HK-2 (cell line): ENCODE data around the gene EEFSEC.

Source experiments
- DNase-seq: peaks from one replicate; pipeline ENCODE4 v3.0.0-alpha.2; 2018; ENCODE audit not compliant: unreplicated experiment

EEFSEC gene, protein sequence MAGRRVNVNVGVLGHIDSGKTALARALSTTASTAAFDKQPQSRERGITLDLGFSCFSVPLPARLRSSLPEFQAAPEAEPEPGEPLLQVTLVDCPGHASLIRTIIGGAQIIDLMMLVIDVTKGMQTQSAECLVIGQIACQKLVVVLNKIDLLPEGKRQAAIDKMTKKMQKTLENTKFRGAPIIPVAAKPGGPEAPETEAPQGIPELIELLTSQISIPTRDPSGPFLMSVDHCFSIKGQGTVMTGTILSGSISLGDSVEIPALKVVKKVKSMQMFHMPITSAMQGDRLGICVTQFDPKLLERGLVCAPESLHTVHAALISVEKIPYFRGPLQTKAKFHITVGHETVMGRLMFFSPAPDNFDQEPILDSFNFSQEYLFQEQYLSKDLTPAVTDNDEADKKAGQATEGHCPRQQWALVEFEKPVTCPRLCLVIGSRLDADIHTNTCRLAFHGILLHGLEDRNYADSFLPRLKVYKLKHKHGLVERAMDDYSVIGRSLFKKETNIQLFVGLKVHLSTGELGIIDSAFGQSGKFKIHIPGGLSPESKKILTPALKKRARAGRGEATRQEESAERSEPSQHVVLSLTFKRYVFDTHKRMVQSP

DNA sequence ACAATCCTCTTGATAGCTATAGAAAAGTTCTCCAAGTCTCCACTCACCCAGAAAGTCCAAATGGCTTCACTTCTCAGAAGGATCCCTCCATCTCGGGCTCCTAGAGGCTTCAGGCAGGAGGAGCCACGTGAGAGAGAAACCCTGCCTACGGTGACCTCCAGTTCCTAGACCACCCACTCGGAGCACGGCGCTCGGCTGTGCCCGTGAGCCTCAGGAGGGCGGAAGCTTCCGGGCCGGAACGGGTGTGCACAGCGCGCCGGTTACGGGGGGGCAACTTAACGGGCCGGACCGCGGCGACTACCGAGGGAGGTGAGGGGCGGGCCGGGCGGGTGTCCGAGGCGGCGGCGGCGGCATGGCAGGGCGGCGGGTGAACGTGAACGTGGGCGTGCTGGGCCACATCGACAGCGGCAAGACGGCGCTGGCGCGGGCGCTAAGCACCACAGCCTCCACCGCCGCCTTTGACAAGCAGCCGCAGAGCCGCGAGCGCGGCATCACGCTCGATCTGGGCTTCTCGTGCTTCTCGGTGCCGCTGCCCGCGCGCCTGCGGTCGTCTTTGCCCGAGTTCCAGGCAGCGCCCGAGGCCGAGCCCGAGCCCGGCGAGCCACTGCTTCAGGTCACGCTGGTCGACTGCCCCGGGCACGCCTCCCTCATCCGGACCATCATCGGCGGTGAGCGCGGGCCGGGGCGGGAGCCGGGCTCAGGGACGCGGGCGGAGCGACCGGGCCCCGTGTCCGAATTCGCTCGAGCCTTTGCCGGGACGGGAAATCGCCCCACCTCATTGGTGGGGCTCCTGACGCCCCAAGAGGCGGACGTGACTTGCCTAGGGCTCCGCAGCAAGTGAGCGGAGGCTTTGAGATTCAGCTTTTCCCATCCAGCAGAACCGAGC lies at the start of gene EEFSEC:
TSS of gene EEFSEC (plus strand) at position 326 of the 886 bp plus-strand sequence. CDS start at position 353, 27 bp downstream.
- DNase-seq, result peak; percentile 88

DNA sequence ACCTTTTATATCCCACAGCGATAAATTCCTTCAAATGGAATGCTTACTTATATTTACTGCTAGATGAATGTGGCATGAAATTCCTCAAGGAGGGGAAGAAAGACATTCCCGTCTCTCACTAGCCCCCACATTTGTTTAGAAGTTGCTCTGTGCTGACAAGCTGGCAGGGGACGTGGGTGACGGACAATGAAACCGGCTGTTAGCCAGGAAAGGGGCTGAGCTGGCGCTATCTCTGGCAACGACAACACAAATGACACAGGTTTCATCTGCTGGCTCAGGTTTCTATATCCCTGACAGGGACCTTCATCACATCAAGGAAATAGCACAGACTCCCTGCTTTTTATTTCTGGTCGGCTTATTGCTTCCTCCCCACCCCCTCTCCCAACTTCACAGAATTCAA lies 45.4 kb upstream of the EEFSEC start:
- DNase-seq, result no peak

DNA sequence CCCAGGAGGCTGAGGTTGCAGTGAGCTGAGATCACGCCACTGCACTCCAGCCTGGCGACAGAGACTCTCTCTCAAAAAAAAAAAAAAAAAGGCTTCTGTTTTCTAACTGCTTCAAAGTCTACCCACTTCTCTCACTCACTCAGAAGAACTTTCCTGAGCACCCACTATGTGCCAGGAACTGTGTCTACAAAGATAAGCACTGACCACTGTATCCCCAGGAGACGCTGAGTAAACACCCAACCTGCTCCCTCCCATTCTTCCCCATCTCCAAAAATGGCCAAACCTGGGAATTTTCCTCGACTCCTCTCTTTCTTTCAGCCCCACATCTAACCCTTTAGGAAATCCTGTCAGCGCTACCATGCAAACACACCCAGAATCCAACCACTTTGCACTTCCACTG lies 42.1 kb upstream of the EEFSEC start:
- DNase-seq, result no peak

DNA sequence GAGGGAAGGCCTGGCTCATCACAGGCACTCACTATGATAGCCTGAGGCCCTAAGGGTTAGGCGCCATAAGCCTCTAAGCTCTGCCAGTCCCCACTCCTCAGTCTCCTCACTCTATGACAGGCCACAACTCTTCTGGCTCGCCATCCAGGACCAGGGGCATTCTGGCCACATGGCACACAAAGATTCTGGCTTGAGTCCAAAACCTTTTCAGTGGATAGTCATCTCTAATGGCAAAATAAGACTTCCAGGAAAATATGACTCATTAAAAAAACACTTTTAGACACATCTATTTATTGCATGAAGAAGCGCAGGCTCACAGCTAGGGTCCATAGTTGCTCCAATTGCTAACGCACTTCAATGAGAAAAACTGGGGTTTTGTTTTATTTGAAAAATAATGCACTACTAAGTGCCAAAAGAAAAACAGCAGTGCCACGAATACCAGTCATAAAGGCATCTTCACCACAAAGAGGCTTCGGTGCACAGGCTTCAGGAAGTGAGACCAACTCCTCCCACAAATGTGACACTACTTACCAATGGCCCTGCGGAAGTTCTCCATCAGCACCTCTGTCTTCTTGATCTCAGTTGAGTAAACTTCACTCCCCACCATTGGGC lies 40.8 kb upstream of the EEFSEC start:
- peak; percentile 49 for DNase-seq

DNA sequence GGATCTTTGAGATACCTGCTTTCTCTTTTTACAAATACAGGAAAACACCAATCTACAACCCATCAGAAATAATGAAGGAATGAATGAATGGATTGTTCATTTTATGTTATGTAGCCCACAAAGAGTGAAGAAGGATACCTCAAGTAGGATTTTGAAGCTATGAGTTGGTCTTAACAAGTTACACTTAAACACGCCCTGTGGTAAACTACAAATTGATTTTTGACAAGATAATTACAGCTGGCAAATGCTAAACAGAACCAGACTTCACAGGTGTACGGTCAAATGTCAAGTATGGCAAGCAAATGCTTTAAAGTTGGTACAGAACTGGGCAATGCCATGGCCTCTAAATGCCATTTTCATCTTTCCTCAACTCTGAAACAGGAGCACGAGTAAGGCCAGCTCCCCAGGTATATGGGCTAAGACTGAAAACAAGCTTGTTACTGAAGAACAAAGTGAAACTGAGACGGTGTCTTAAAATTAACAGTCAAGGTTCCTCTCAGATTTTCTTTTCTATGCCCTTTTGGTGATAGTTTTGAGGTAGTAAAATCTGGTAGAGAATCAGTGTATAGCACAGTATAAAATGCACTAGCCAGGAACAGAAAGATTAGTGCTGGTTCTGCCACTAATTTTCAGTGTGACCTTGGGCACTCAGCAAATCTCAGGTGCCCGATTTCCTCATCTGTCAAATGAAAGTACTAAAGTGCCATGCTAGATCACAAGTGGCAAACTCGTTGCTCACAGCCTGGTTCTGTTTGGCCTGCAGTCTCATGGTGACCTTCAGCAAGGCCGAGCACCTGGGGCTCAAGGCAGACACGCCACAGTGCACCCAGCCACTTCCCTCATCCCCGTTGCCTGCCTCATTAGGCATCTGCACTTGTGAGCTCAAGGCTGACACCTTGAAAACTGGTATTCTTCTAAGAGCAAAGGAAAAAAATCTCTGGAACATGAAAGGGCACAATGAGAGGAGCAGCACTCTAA lies 39.2 kb upstream of the EEFSEC start:
- DNase-seq, result no peak

DNA sequence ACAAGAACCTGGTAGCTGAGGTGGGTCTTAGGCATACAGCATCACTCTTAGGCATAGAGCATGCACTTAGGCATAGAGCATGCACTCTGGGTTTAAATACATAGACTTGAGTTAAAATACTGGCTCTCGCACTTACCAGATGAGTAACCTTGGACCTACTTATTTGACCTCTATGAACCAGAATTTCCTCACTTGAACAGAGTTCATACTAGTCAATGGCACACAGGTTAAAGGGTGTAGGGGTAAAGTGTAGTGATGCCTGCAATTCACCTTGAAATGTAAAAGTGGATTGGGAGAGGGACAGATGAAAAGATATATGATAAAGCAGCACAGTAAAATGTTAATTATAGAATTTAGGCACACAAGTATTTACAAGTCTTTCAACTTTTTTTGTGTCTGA lies 31.3 kb upstream of the EEFSEC start:
- no peak for DNase-seq

DNA sequence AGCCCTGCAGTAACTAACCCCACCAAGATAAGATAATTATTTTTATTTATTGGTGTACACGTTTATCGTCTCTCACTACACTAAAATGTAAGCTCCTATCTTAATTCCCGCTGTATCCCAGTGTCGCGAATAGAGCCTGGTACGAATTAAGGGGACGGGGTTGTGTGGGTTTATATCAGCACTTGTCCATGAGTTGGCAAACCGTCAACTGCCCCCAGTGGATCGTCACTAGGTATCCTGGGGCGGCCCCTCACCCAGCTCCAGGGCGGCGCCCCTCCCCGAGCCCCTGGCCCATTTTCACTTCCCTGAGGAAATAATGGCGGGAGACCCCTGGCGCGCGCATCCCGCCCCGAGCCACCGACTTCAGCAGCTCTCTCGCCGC lies 30.1 kb upstream of the EEFSEC start:
- DNase-seq, result peak; percentile 12

DNA sequence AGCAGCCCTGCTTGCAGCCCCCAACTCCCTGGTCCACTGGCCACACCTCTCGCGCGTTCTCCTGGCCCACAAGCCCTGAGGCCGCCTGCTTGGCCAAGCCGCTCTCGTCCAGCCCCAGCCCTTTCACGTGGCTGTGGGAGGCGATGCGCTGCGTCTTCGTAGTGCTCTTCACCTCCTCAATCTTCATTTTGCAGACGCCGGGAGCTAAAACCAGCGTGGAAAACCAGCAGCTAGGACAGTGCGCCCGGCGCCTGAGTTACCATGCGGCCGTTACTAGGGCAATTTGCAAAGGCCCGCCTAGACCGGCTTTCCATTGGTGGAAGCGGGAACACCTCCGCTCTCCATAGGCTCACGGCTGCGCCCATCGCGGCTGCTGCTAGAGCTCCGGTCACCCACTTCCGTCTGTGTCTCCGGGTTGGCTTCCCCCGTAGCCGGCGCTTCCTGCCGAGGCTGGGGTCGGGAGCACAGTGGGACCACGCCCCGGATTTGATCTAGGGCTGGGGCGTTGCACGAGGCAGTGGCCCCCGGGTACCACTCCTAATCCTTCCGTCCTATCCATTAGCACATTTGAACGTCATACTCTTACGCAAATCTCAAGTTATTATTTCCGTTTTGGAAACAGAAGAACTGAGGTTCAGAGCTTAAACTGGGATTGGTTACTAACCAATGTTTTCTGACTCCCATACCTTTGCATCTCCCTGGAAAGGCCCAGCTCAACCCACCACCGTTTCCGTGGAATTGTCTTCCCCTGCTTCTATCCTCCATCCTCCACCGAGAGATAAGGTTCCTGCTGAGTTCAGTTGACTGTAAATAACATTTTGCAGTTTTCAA lies 29.5 kb upstream of the EEFSEC start, which contains the start of gene RUVBL1:
TSS of gene RUVBL1 (minus strand) at position 275 of the 831 bp plus-strand sequence. CDS start at position 187, 88 bp downstream.
- DNase-seq, result peak; percentile 99

DNA sequence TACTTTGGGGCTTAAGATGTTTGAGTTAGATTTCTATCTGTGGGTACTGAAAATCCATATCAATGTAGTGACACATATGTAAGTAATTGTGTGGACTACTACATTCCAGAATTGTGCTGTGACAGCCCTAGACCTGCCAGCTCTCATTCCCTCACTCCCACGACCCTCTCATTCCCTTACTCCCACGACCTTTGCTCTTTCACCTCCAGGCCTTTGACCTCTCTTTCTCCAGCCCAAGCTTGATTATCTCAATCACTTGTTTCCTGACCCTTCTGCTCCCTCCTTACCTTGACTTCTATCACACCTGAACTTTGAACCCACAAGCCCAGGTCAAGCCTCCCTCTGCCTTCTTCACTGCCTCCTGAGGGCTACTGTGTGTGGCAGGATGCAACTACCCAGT lies 26.0 kb upstream of the EEFSEC start:
- DNase-seq, result no peak

DNA sequence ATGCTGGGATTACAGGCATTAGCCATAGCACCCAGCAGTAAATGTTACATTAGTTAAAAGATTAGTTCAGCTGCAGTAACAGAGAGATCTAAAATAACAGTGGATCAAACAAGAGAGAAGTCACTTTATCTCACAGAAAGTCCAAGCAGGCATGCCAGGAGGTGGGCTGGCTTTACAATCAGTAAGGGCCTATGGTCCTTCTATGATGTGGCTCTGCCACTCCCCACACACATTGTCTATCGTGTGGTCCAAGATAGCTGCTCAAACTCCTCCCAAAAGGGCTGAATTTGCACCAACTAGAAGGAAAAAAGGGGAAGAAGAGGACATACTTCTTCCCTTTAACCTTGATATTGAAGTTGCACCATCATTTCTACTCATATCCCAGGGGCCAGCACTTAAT lies 25.0 kb upstream of the EEFSEC start:
- DNase-seq, result no peak

DNA sequence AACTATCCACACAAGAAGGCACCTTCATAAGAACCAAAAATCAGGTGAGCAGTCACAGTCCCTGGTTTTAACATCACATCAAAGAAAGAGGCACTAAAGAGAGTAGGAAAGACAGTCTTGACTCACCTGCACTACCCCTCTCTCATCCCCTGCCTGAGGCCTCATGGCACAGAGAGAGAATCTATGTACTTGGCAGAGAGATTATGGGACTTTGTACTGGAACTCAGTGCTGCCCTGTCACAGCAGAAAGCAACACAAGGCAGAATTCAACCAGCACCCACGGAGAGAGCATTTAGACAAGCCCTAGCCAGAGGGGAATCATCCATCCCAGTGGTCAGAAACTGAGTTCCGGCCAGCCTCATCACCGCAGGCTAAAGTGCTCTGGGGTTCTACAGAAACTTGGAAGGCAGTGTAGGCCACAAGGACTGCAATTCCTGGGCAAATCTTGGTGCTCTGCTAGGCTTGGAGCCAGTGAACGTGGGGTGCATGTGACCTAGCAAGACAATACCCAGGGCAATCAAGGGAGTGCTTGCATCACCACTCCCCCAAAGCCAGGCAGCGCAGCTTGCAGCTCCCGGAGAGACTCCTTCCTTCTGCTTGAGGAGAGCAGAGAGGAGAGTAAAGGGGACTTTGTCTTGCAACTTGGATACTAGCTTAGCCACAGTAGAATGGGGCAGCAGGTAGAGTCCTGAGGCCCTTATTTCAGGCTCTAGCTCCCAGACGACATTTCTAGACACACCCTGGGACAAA lies 21.2 kb upstream of the EEFSEC start:
- DNase-seq, result no peak

DNA sequence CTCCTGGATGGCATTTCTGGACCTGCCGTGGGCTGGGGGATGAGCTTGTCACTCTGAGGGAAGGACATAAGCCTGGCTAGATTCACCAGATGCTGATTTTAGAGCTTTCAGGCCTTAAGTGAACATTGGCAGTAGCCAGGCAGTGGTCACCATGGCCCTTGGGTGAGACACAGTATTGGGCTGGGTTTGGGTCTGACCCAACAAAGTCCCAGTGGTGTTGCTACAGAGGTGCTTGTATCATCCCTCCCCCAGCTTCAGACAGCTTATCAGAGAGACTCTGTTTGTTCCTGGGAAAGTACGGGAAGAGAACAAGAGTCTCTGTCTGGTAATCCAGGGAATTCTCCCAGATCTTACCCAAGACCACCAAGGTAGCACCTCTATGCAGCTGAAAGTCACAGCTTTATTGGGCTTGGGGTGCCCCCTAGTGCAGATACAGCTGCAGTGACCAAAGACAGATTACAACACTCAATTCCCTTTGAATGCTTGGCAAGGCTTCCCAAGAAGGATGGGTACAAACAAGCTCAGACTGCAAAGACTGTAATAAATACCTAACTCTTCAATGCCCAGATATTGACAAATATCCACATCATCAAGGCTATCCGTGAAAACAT lies 19.9 kb upstream of the EEFSEC start:
- peak; percentile 43 for DNase-seq

DNA sequence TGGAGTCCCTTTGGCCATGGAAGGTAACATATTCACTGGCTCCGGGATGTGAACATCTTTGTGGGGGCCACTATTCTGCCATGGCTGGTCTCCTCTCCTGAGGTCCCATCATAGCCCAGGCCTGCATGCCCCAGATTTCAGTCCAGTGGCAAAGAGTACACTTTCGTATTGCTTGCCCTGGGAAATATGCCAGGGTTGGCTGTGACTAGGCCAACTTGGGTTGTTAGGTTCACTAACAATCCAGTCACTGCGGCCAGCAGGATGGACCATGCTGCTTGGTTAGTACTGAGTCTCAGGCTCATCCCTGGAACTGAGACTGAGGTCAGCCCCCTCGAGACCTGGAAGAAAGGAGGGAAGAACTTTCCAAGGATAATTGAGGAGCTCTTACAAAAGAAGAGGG lies 9.8 kb upstream of the EEFSEC start:
- DNase-seq, result no peak

DNA sequence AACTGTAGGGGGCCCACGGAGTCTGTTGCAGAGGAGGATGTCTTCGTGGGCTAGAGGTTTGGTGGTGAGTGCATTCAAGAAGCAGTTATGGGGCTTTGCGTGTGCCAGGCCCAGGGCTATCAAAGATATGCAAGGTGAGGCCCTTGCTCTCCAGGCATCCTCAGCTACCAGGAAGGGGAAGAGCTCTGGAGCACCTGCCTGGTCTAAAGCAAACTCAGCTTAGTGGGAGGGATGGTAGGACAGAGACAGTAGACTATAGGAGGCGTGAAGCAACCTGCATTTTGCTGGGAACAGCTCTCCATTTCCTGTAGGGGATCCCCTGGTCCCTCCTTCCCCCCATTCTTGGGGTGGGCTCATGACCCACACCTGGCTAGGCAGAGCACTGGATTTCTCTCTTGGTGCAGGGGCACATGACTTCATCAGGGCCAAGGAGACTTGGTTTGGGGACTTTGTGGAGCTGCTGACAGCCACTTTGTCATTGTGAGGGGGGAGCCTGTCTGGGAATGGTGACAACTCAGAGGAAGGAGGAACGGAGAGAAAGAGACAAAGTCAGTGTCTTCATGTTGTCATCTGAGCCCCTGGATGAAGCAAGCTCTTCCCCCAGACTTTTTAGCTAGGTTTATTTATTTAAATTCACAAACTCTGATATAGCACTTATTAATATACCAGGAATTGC lies 8.6 kb upstream of the EEFSEC start:
- no peak for DNase-seq

DNA sequence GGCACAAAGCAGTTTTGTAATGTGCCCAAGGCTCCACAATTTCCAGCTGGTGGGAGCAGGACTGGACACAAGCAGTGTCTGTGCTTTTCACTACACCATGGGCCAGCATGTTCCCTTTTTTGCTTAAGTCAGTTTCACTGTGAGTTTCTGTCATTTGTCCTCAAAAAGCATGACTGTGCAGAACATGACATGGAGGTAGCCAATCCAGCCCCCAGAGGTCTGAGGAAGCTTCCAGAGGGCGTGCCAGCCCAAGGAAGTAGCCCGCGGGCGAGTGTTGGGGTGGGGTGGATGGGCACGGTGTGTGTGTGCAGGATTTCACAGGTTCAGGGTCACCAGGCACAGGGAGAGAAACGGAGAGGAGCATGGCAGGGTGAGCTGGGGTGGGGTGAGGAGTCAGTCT lies 8.0 kb upstream of the EEFSEC start:
- DNase-seq, result no peak

DNA sequence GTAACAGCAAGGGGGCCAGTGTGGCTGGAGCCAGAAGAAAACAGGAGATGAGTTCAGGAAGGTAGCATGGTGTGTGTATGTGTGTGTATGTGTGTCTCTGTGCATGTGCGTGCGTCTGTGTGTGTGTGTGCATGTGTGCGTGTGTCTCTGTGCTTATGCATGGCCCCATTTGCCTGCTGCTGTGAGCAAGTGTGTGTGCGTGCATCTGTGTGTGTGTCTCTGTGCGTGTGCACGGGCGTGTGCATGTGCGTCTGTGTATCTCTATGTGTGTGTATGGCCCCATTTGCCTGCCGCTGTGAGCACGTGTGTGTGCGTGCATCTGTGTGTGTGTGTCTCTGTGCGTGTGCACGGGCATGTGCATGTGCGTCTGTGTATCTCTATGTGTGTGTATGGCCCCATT lies 7.1 kb upstream of the EEFSEC start:
- DNase-seq, result no peak

DNA sequence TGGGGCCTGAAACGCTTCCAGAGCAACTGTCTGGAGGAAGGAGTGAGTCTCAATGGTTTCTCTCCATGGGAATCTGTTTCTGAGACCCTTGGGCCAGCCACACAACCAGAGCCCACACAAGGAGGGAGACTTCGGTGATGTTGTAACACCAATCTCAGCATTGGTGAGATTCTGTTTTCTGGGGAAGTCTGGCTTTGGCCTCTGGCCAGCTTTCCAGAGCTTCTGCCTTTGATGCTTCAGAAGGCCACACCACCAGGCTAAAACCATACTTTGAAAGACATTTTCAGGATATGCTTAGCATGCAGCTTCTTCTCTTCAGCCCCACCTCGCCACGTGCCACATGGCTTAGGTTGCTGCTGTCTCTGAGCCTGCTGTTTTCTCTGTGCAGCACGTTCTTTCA lies 3.6 kb upstream of the EEFSEC start:
- no peak for DNase-seq

DNA sequence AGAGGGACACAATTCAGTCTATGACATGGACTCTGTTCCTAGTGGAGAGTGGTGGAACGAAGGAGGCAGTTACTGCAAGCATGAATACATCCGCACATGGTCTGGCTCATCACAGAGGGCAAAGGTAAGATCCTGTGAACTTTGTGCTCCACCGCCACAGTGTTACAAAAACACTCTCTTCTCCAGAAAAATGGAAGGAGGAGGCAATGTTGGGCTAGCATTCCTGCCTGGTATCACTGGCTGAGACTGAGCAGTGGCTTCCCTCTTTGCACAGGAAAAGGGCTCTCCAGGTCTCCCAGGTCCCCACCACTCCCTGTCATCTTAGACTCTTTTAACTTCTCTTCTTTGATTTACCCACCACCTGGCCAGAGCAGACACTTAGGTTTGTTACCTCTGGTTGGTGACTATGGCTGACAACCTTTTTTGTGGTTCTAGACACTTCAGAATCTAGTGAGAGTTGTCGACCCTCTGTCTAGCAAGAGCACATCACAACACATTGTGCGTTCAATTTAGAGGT lies 1.5 kb upstream of the EEFSEC start:
- no peak for DNase-seq
